Measurements from ENCODE around the gene SERGEF. TPM values are rescaled to one million over a fixed set of nuclear protein-coding genes. Genes with fewer than 3 reads are reported as not detected.
A peak's percentile ranks its signal among the peaks of the same experiment; 100 is the strongest.

Gene SERGEF
- polyA plus RNA-seq, 1 experiment = 18.1 TPM

- no peaks in the 10 kb centered on the region for H3K27me3 ChIP-seq (ENCODE audit: control insufficient read depth, insufficient read depth, low read length)
- no peak overlapping the region for H3K27ac ChIP-seq (ENCODE audit: low read depth, low read length)
- no peak overlapping the region for H3K4me3 ChIP-seq (ENCODE audit: low read depth, low read length)
- POLR2A ChIA-PET = no interaction called here
- no peak for DNase-seq (ENCODE audit: low read depth, low spot score)
- CTCF ChIA-PET = no interaction called here
- TF ChIP-seq CTCF (IDR thresholded peaks at IDR 0.05; ENCODE audit: low read depth, low read length) = no peak
- no peaks in the 10 kb centered on the region for H3K9me3 ChIP-seq (ENCODE audit: control insufficient read depth, insufficient read depth, low read length)
These were observed 78.7 kb downstream of the SERGEF start for GRCh38 chr11:17934194-17934593.

GRCh38 chr11:17933708-17934107 is 79.1 kb downstream of the SERGEF start:
- TF ChIP-seq CTCF (IDR thresholded peaks at IDR 0.05; ENCODE audit: low read depth, low read length) = no peak
- DNase-seq (ENCODE audit: low read depth, low spot score) = no peak
- Histone ChIP-seq H3K9me3 (ENCODE audit: control insufficient read depth, insufficient read depth, low read length) (no peaks in the 10 kb centered on the region), H3K27me3 (ENCODE audit: control insufficient read depth, insufficient read depth, low read length) (no peaks in the 10 kb centered on the region), H3K4me3 (ENCODE audit: low read depth, low read length) (no peak overlapping the region), H3K27ac (ENCODE audit: low read depth, low read length) (no peak overlapping the region)
- ChIA-PET POLR2A (no interaction called here), CTCF (no interaction called here)

- POLR2A ChIA-PET = no interaction called here
- H3K27me3 ChIP-seq (ENCODE audit: control insufficient read depth, insufficient read depth, low read length) = no peaks in the 10 kb centered on the region
- DNase-seq (ENCODE audit: low read depth, low spot score) = no peak
- H3K9me3 ChIP-seq (ENCODE audit: control insufficient read depth, insufficient read depth, low read length) = no peaks in the 10 kb centered on the region
- no peak overlapping the region for H3K27ac ChIP-seq (ENCODE audit: low read depth, low read length)
- TF ChIP-seq CTCF (IDR thresholded peaks at IDR 0.05; ENCODE audit: low read depth, low read length) = 0 out of 2 replicates have a peak, but pooled peaks have one; percentile 8
- CTCF ChIA-PET = interaction anchor here (0.7 to 1.2 kb wide), 2 partner anchors 41 to 57 kb away, joined by 3 read pairs; no protein-coding TSS in a partner anchor
- H3K4me3 ChIP-seq (ENCODE audit: low read depth, low read length) = no peak overlapping the region
These were observed 80.4 kb downstream of the SERGEF start for GRCh38 chr11:17932472-17932871.

GRCh38 chr11:17931595-17931994 is 81.3 kb downstream of the SERGEF start:
- TF ChIP-seq CTCF (IDR thresholded peaks at IDR 0.05; ENCODE audit: low read depth, low read length) = no peak
- ChIA-PET CTCF (no interaction called here), POLR2A (no interaction called here)
- Histone ChIP-seq H3K27ac (ENCODE audit: low read depth, low read length) (no peak overlapping the region), H3K27me3 (ENCODE audit: control insufficient read depth, insufficient read depth, low read length) (no peaks in the 10 kb centered on the region), H3K4me3 (ENCODE audit: low read depth, low read length) (no peak overlapping the region), H3K9me3 (ENCODE audit: control insufficient read depth, insufficient read depth, low read length) (no peaks in the 10 kb centered on the region)
- no peak for DNase-seq (ENCODE audit: low read depth, low spot score)

- DNase-seq (ENCODE audit: low read depth, low spot score) = no peak
- ChIA-PET CTCF (interaction anchor here (1.1 to 2.3 kb wide), 4 partner anchors 14 to 200 kb away, joined by 3 to 7 read pairs (median 4); no protein-coding TSS in a partner anchor), POLR2A (no interaction called here)
- TF ChIP-seq CTCF (IDR thresholded peaks at IDR 0.05; ENCODE audit: low read depth, low read length) = no peak
- H3K9me3 ChIP-seq (ENCODE audit: control insufficient read depth, insufficient read depth, low read length) = no peaks in the 10 kb centered on the region
- H3K27me3 ChIP-seq (ENCODE audit: control insufficient read depth, insufficient read depth, low read length) = no peaks in the 10 kb centered on the region
- H3K4me3 ChIP-seq (ENCODE audit: low read depth, low read length) = no peak overlapping the region
- H3K27ac ChIP-seq (ENCODE audit: low read depth, low read length) = no peak overlapping the region
These were observed 82.2 kb downstream of the SERGEF start for GRCh38 chr11:17930544-17931125.

Measured in AG04450 (cell line).